Iris pigment epithelial cell (primary cell): ENCODE data around the gene DLG1.
A peak's percentile ranks its signal among the peaks of the same experiment; 100 is the strongest.

Experiments
- DNase-seq: peaks from one replicate; pipeline ENCODE4 v3.0.0-alpha.2; 2011; ENCODE audit warnings: low read depth

DLG1 gene

DNA sequence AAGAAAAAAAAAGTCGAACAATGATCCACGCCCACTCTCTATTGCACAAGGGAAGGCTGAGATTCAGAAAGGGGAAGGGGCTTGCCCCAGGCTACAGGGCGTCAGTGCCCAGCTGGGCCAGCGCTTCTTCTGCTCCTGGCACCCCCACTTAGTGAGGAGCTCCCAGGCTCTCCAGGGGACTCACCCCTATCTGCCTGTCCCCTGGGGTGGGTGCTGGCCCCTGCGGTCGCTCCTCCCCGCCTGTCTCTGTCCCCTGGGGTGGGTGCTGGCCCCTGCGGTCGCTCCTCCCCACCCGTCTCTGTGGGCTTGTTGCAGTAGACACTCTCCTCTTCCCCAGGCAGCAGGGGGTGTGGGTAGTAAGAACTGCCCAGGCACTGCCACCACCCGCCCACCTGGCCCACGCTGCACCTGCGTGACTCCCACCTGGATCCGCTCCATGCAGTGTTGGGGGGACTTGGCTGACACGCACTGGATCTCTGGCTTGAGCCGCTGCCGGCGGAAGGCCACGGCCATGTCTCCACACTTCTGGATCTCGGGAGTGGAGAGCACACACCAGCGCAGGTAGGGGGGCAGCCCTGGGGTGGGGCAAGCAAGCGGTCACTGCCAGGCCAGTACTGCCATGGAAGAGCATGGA is 283.4 kb downstream of the DLG1 start:
- DNase-seq, result no peak

- DNase-seq, result no peak
Measured at GRCh38 chr3:197014024-197014423, 284.4 kb downstream of the DLG1 start.

GRCh38 chr3:197012540-197012883 is 285.9 kb downstream of the DLG1 start:
- DNase-seq, result no peak

GRCh38 chr3:197011780-197012539 is 286.5 kb downstream of the DLG1 start:
- DNase-seq, result no peak

DNA sequence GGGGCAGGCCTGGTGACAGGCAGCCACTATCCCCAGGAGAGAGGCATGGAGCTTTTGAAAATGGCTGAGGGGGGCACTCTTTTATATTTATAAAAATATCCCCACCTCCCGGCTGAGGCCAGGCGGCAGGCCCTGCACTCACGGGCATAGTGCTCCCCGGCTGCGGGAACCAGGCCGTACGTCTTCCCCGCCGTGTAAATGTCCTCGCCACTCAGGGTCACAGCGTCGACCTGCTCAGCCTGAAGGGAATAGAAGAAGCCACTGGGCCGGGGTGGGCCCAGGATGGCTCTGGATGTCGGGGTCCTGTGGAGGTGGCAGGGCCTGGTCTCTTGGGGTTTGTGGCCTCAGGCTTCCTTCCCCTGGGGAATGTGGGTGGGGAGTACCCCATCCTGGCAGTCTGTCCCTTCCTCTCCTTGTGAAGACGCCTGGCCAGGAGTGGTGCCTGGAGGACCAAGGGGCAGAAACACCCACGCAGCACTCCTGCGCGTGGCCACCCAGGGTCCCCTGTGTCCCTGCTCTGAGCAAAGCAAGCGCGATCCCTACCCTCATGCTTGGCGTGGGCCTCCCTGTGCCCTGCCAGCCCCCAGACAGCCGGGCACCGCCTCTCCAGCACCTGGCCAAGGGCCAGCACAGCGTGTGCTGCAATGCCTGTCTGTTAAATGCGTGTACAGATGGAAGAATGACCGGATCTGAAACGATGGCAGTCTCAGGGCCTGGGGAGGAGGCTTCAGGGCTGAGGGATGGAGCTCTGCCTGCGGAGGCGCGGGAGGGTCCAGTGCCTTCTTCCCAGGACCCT is 287.7 kb downstream of the DLG1 start:
- DNase-seq, result no peak

- no peak for DNase-seq
Measured at GRCh38 chr3:197009532-197010019, 288.8 kb downstream of the DLG1 start.

GRCh38 chr3:197008436-197009209 is 289.8 kb downstream of the DLG1 start:
- no peak for DNase-seq

- DNase-seq, result no peak
Measured at GRCh38 chr3:197007953-197008352, 290.5 kb downstream of the DLG1 start.

DNA sequence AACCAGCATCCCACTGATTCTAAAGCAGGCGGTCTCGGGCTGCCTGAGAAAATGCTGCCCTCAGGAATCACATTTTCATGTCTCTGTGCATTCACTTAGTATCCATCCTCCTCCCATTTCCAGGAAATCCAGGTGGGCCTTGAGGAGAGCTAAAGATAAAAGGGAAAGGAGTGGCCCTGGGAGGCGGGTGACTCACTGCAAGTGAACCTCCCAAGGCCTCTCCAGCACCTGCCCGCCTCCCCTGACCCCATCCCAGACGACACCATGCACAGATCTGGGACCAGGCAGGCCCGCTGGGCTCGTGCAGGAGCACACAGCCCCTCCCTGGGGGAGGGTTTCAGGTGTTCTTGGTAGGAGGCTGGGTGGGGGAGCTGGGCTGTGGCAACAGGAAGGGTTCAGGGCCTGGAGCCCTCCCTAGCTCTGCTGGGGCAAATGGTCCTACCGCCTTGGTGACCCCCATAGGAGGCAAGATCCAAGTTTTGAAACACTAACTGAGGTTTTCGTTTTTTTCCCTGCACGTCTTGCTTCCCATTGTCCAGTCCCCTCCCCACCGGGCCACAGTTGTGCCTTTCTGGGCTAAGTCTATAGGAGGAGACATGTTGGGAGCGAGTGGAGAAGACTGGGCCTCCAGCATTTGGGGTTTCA is 291.0 kb downstream of the DLG1 start:
- no peak for DNase-seq

DNA sequence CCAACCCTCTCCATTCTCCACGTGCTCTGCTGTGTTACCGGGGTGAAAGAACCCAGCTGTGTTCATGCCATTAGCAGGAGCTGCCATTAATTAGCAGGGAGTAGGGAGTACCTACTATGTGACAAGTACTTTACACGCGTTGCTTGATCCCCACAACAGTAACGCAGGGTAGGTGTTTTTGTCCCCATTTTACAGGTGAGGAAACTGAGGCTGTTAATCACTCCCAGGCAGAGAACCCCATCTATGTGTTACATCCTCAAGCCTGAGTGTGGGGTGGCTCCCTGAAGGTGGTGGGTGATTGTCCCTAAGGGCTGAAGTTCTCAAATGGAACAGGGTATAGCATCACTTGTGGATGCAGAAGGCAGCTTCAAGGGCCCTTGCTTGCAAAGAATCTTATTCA is 291.6 kb downstream of the DLG1 start:
- no peak for DNase-seq

- no peak for DNase-seq
Measured at GRCh38 chr3:197006446-197006845, 292.0 kb downstream of the DLG1 start.

DNA sequence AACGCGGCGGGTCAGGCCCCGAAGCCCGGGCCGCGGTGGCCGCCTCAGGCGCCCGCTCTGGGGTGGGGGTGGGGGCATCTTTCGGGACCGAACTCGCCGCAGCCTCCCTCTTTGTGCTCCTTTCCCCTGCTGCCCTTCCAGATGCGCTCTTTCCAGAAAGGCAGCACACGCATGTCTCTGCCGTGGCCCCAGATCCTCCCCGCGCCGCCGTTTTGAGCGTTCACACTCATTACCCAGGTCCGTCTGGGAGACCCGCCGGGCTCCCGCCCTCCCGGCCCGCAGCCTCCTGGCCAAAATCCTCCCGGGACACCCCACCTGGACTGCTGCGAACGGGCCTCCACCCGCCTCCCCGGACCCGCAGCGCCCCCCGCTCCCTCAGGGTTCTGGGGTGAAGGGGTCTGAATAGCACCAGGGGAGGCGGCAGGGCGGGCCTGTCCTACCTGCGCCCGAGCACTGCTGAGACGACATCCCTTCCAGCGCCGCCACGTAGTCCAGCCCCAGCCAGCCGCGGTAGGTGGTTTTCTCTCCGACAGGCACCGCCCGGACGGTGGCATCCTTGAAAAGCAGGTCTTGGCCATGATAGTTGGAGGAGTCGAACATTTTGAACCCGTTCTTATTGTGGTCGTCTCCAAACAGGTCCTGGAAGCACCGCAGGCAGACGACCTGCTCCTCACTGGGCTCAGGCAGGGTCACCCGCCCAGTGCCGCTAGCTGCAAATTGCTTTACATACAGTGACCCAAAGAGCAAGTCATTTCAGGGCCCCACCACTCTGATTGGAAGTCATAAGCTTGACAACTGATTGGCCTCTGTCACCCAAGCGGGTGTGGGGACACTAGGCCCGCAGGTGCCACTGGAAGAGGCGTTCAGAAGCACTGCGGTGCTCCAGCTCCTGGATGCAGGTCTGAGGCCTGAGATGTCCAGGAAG is 294.7 kb downstream of the DLG1 start:
- no peak for DNase-seq

DNA sequence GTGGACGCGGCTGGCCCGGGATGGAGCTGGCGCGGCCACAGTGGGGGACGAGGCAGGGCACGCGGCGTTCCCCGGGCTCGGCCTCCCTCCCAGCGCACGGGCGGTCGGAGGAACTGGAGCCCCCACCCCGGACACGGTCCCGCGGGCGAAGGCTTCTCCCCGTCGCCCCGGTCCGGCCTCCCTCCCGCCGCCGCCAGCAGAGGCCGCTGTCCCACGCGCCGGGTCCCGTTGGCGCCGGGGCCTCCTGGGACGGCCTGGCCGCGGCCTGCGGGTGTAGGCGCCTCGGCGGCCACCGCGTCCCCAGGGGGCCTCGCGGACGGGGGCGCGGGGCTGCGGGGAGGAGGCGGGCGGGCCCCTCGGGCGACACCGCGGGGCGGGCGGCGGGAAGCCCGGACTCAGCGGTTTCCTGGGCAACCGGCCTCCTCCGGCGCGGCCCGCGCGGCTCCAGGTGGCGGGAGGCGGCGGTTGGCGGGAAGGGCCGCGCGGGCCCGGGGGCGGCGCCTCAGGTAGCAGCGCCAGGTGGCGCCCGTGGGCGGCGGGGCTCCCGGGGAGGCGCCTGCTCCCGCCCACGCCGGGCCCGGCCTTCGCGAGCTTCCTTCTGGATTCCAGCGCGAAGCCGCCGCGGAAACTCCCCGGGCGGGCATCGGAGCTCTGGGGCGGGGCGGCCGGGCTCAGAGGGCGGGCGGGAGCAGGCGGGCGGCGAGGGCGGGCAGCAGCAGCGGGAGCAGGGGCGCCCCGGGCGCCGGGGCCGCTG is 295.5 kb downstream of the DLG1 start:
- DNase-seq, result peak; percentile 65

DNA sequence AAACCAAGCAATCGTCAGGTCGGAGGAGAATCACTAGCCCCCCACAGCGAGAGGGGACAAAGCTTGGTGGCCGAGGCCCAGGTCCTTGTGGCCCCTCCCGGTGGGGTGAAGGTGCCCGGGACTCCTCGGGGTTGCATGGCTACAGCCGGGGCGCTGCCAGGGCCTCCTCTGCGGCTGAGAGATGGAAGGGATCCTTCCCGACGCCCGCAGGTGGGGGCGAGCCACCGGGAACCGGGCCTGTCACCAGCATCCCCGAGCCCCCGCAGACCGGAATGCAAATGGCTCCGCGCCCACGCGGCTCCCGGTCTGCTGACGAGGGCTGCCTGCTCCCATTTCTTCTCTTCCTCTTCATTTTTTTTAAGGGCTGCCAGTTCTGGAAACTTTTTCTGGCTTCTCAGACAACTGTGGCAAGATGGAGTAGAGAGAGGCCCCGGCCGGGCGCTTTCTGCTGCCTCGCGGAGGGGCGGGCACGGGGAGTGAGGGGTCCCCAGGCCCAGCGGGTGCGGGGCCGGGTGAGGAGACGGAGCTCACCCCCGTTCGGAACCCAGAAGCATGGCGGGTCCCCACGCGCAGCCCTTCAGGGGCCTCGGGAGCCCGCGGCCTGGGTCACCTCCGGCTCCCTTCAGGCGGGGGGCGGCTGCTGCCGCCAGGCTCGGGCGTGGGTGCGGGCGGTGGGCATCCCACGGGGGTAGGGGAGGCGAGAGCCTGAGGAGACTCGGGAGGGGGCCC is 296.3 kb downstream of the DLG1 start:
- DNase-seq, result peak; percentile 20

DNA sequence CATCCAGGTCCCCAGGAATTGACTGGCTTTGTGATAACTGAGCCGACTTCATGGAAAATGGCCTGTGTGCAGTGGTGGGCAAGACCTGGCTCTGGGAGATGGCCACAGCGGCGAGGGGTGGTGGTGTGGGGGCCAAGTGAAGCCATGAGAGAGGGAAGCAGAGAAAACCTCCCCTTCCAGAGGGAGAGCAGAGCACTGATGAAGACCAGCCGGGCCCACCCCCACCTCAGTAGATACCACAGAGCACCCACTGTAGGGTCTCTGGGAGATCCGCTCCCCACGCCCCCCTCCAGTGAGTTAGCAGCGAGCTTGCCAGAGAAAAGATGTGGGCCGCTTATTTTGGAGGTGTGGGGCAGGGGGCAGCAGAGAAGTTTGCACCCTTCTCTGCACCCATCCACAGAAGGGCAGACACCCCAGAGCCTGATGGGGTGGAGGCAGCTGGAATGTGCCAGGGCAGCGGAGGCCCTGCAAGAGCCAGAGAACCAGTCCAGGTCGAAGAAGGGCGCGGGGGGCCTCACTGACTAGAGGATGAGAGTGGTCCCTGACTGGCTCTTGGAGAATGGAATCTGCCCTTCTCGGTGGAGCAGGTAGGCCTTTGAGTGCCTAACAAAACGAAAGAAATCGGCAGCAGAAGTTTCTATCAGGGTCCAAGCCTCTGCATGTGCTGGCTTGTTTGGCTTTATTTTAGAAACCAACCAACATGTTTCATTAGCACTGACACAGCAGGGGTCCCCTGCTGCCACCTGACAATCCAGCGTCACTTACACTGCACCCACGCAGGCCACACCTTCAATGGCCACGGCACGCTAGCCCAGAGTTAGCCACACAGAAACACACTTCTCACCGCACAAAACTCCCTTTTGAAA is 297.1 kb downstream of the DLG1 start:
- DNase-seq, result no peak

GRCh38 chr3:197000211-197000610 is 298.2 kb downstream of the DLG1 start:
- peak; percentile 38 for DNase-seq

- no peak for DNase-seq
Measured at GRCh38 chr3:196998966-196999760, 299.2 kb downstream of the DLG1 start.
